Measurements from ENCODE around the gene SYNGR1.

SYNGR1 gene, protein sequence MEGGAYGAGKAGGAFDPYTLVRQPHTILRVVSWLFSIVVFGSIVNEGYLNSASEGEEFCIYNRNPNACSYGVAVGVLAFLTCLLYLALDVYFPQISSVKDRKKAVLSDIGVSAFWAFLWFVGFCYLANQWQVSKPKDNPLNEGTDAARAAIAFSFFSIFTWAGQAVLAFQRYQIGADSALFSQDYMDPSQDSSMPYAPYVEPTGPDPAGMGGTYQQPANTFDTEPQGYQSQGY

DNA sequence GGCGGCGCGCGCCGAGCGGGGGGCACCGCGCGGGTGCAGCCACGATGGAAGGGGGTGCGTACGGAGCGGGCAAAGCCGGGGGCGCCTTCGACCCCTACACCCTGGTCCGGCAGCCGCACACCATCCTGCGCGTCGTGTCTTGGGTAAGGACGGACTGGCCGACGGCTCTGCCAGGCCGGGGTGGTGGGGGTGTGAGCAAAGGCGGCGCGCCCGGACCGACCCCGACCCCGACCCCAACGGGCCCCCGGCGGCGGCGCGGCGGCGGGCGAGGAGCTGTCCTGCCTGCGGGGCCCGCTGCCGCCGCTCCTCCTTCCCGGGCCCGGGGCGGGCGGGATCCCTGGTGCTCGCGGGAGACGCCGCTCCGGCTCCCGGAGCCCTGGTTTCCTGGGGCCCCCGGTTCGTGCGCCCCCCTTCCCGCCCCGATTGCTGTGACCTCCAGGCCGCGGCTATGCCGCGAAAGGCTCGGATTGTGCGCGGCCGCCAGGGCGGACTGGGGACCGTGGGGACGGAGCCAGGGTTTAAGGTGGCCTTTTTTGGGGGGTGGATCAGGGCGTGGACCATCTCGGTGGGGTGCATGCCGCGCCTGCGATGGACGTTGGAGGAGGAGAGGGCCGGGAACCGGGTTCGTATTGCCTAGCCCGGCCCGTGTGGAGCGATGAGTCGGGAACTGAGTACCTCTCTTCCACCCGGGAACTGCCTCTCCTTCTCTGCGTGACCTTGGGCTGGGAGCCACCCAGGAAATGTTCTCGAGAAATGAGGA, at the start of gene SYNGR1:
TSS of gene SYNGR1 (plus strand) at position 25 of the 760 bp plus-strand sequence. CDS start at position 45, 20 bp downstream.
- DNase-seq (ENCODE audit: low spot score), result no peak

GRCh38 chr22:39300186-39300830, 49.5 kb upstream of the SYNGR1 start:
- DNase-seq (ENCODE audit: low spot score), result peak; percentile 66

DNA sequence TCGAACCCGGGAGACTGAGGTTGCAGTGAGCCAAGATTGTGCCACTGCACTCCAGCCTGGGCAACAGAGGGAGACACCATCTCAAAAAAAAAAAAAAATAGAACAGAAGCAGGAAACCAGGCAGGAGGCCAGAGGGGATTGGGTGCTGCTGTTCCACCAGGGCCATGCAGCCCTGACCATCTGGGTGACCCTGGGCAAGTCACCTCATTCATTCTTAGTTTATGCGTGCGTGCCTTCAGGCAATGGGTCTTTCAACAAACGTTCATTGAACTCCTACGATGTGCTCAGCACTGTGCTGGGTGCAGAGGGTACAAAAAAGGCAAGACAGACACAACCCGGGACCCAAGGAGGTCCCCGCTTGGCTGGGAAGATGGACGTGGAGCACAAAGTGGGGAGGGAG, 48.7 kb upstream of the SYNGR1 start:
- no peak for DNase-seq (ENCODE audit: low spot score)

DNA sequence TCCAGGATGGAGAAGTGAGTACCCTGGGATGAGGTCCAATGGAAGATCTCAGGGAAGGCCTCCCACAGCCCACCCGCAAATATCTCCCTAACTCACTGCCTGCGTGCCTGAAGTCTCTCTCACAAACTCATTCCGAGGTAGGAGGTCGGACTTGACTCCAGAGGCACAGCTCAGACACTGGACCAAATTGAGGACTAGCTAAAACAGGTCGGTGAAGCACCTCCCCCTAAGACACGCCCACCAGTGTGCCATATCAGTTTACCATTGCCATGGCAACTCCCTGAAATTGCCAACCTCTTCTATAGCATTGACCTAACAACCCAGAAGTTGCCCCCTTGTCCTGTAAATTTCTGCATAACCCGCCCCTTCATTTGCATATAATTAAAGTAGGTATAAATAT, 47.9 kb upstream of the SYNGR1 start:
- no peak for DNase-seq (ENCODE audit: low spot score)

GRCh38 chr22:39302431-39302960, 47.3 kb upstream of the SYNGR1 start:
- DNase-seq (ENCODE audit: low spot score), result no peak

GRCh38 chr22:39303358-39303757, 46.4 kb upstream of the SYNGR1 start:
- DNase-seq (ENCODE audit: low spot score), result no peak

DNA sequence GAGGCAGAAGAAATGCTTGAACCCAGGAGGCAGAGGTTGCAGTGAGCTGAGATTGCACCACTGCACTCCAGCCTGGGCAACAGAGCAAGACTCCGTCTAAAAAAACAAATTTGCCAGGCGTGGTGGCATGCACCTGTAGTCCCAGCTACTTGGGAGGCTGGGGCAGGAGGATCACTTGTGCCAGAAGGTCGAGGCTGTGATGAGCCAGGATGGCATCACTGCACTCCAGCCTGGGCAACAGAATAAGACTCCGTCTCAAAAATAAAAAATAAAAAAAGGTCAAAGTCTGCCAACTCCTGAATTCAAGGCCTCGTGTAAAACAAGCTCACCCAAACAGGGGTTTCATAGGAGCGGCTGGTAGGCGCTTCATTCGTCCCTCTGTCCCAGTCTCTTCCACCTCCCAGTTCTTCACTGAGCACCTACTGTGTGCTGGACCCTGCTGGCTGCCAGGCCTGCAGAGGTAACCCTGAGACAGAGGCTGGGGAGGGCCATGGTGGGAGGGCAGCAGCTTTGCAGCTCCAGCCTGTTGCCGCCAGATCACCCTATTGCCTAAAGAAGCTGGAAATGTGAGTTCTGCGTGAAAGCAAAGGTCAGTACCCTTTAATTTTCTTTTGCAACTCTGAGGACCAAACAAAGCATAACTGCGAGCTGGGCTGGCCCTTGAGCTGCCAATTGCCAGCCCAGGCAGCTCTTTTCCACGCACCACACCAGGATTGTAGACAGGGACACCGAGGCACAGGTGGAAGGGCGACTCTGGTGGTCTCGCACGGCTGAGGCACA, 45.7 kb upstream of the SYNGR1 start:
- DNase-seq (ENCODE audit: low spot score), result no peak

DNA sequence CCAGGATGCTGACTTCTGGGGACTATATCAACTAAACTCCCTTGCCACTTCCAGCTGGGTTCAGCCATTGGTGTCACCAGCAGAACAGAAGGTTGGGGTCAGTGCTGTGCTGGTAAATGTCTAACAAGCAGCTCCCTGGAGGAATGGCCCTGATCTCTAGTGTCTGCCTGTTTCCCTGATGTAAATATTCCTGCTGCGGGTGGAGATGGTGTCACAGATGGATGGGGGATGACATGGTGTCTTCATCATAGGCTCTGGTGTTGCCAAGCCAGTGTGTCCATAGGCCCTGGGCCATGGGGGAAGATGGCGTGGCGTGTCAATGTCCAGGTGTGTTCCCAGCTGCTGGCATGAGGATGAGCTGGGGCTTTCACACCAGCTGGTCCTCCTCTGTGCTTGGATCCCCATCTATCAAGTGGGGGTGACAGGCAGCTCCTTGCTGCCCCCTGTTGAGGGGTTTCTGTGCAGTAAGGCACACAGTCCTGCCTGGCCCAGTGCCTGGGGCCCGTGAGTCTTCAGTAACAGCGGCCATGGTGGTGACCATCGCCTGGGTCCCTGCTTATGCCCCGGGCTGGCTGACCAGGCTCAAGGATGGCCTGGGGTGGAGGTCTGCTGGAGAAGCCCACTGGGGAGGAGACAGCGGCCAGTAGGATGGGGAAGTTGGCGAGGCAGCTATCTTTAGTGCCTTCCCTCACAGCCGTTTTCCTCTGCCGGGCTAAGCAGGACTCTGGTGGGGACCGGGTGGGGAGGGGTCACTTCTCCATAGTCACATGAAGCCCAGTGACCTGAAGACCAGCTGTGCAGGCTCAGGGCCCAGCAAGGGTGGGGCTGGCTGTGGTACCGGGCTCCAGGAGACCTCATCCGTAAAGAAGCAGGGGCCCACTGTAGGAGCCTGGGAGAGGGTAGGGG, 43.1 kb upstream of the SYNGR1 start:
- peak; percentile 52 for DNase-seq (ENCODE audit: low spot score)

- DNase-seq (ENCODE audit: low spot score), result peak; percentile 37
Measured at GRCh38 chr22:39308614-39309363, 41.0 kb upstream of the SYNGR1 start.

DNA sequence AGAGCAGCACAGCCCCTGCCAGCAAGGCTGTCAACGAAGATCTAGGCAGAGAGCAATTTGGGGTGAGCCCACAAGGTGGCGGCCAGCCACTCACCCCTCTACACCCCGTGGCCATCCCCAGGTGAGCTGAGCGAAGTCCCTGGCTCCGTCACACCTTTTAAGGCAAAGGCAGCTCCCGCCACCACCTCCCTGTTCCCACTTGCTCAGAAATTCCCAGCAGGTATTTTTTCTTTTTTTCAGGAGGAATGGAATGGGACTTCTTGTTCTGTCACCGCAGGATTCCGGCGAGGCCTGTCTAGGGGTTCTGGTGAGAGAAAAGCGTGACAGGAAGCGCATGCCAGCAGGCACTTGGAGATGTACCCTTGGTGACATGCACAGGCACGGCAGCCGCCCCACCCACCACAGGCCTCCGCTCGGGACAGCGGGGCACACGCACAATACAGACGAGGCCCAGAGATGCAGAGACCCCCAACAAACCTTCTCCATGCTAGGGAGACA, 40.4 kb upstream of the SYNGR1 start:
- DNase-seq (ENCODE audit: low spot score), result no peak

DNA sequence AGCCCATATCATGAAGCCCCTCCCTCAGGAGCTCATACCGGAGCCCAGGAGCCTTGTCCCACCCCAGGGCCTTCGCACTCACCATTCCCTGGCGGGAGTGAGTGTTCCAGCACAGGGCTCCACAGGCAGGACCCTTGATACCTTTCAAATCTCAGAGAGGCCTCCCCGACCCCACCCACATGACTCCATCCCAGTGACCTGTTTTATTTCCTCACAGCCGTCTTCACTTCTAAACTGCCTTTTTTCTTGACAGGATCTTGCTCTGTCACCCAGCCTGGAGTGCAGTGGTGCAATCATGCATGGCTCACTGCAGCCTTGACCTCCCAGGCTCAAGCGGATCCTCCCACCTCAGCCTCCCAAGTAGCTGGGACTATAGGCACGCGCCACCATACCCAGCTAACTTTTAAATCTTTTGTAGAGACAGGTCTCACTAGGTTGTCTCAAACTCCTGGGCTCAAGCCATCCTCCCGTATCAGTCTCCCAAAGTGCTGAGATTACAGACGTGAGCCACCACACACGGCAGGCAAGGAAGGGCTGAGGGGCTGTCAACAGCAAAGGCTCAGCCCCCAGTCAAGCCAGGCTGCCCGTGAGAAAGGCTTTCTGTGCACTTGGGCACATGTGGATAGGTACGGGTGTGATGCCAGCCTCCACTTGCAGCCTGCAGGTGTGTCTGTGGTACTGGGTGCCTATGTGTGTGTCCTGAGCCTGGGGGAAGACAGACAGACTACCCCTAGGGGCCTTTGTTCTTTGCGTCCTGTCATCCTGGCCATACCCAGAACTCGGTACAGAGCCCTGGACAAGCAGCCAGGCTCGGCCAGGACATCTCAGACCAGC, 39.7 kb upstream of the SYNGR1 start:
- DNase-seq (ENCODE audit: low spot score), result no peak

DNA sequence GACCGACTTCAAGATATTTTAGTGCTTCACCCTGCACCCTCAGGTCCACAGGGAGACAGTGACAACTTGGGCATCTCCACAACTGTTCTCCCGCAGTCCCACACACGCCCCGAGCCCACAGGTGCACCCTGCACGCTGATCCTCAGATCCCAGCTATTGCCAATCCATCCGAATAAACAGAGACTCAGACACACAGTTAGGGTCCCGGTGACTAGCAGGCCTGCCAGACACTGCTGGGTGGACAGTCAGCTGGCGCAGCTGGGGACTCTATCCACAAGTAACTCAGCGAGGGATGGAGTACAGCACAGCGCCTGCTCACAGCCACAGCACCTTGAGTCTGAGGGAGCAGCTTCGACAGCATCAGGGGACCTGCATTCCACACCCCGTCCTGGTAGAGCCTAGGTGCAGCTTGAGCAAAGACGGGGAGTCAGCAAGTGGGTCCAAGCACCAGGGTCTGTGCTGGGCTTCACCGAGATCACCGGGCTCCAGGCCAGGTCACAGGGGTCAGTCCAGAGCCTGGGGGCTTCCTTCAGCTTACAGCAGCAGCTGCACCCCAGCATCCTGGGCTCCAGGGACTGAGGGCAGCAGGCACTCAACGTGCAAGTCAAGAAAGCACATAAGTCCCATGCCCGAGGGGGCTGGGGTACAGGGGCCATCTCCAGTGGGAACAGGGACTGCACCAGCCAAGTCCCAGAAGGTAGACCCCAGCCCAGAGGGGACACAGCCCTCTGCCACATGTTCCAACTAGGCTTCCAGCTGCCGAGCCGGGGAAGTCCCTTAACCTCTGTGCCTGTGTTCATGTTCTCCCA, 38.0 kb upstream of the SYNGR1 start:
- DNase-seq (ENCODE audit: low spot score), result no peak

DNA sequence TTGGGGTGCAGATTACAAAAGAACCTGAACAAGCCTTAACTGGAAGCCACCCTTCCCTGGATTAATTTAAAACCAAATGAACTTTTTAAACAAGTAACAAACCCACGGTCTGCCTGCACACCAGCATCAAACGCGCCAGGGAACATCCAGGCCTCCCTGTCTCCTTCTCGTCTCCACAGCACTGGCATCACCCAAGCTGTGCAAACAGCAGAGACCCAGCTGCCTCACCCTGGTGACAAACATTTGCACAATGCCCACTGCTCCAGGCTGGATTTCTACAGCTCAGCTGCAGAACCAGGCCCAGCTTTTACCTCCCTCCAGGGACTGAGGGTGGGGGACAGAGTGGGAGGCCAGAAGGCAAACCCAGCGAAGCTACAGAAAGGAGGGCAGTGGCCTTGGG, 37.4 kb upstream of the SYNGR1 start:
- peak; percentile 52 for DNase-seq (ENCODE audit: low spot score)

DNA sequence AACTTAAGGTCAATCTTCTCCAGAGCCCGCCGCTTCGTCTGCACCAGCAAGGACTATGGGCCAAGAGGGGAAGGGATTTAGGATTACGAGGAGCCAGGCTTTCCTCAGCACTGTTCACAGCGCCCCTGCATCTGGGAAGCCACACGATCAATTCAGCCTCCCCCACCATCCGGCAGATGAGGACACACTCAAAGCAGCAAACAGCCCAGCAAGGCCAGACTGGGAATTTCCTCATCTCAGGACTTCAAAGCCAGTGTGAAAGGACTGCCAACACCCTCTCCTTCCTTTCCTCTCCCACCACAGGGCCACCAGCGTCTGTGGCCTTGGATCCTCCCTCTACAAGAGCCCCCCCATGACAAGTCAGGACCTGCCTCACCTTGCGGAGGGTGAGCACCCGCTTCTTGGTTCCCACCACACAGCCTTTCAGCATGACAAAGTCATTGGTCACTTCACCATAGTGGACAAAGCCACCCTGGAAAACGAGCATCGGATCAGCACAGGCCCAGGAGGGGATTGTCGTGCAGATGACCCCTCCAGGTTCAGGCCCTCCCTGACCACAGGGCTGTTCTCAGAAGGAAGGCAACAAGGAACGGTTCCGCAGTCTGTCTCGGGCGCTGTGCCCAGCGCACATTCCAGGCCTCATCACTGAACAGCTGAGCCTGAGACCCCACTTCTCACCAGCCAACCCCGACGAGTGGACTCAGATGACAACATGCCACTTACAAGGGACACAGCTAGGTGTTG, 36.4 kb upstream of the SYNGR1 start:
- no peak for DNase-seq (ENCODE audit: low spot score)

- no peak for DNase-seq (ENCODE audit: low spot score)
Measured at GRCh38 chr22:39314251-39314971, 35.4 kb upstream of the SYNGR1 start.

GRCh38 chr22:39315389-39315788, 34.4 kb upstream of the SYNGR1 start:
- no peak for DNase-seq (ENCODE audit: low spot score)

Measured in Ammon's horn (tissue), 1 donor.